ENCODE results near the gene TSNAXIP1. TPM values are rescaled to one million over a fixed set of nuclear protein-coding genes. Genes with fewer than 3 reads are reported as not detected.

Gene TSNAXIP1
- total and polyA plus RNA-seq, 9 of the 15 experiments (the other 6 are each of a cell fraction or from before 2014, with no cell fraction given): 0.03 to 0.24 (median 0.11) TPM; not detected in 4

GRCh38 chr16:67846320-67847063, 39.8 kb downstream of the TSNAXIP1 start, which contains the start of gene NUTF2 (continued):
- TF ChIP-seq TEAD1 (CRISPR knock-in tag; IDR thresholded peaks at IDR 0.05): peak in 1 of 2 experiments; percentile 87; a peak in 2 of 4 replicates
- TF ChIP-seq JUN (IDR thresholded peaks at IDR 0.05; ENCODE audit: borderline replicate concordance, low read depth, low read length): peak; percentile 43; the same call in 1 of the 2 replicates
- no peak for TF ChIP-seq JUN (CRISPR knock-in tag; IDR thresholded peaks at IDR 0.05; ENCODE audit: borderline replicate concordance)
- TF ChIP-seq ZNF407 (IDR thresholded peaks at IDR 0.05; ENCODE audit: low read depth): peak; percentile 92
- peak; percentile 76 for TF ChIP-seq CHD2 (IDR thresholded peaks at IDR 0.05; ENCODE audit: low read depth, low read length)
- TF ChIP-seq EGR1 (conservative IDR thresholded peaks at IDR 0.05): peak; percentile 84
- TF ChIP-seq ETV1 (tag; conservative IDR thresholded peaks at IDR 0.05; ENCODE audit: low read depth): peak; percentile 85
- TF ChIP-seq MYBL2 (IDR thresholded peaks at IDR 0.05; ENCODE audit: low read depth): no peak
- no peak for TF ChIP-seq MYBL2 (CRISPR knock-in tag; IDR thresholded peaks at IDR 0.05; ENCODE audit: borderline replicate concordance)
- peak in 1 of 2 experiments; percentile 77; a peak in 3 of 4 replicates for TF ChIP-seq NONO (IDR thresholded peaks at IDR 0.05; ENCODE audit: low read depth in 2 of 2, low read length in 1 of 2)
- TF ChIP-seq ZNF316 (IDR thresholded peaks at IDR 0.05): no peak
- no peak for TF ChIP-seq SAP30 (IDR thresholded peaks at IDR 0.05; ENCODE audit: borderline replicate concordance, insufficient read depth, low read depth, low read length, poor library complexity, severe bottlenecking)
- no peak for TF ChIP-seq PATZ1 (CRISPR knock-in tag; IDR thresholded peaks at IDR 0.05; ENCODE audit: borderline replicate concordance)
- peak; percentile 90 for TF ChIP-seq GABPA (tag; conservative IDR thresholded peaks at IDR 0.05; ENCODE audit: low read depth)
- no peak for TF ChIP-seq SAFB (IDR thresholded peaks at IDR 0.05; ENCODE audit: borderline replicate concordance, low read depth, low read length)
- no peak for TF ChIP-seq ZNF212 (CRISPR knock-in tag; IDR thresholded peaks at IDR 0.05)
- TF ChIP-seq ESRRA (IDR thresholded peaks at IDR 0.05; ENCODE audit: borderline replicate concordance, low read depth): peak; percentile 84; the same call in 1 of the 2 replicates
- no peak for TF ChIP-seq POLR2AphosphoS2 (IDR thresholded peaks at IDR 0.05; ENCODE audit: low read length)

Data from K562 (cell line).